Effector CD8-positive, alpha-beta T cell (primary cell): ENCODE data around the gene ZNF529.
"Not testable (repeated sequence)": the region's sequence is repeated elsewhere in the genome, so short reads cannot be mapped to it uniquely, and the experiment has no call there.

Source experiments
- DNase-seq: peaks from one replicate; lab custom pipeline; 2025; lab: John Stamatoyannopoulos, UW
- total RNA-seq, 4 experiments: gene quantifications; one replicate each; lab custom pipeline; 2026; lab: John Stamatoyannopoulos, UW

Gene ZNF529
- 35.8 to 52.6 (median 42.1) reads per million in 4 experiments for total RNA-seq

GRCh38 chr19:36573020-36573894 lies at the start of gene ZNF529:
ZNF529 (minus strand) TSS chr19:36573292; CDS start chr19:36572346, 946 bp downstream.
- peak; percentile 82 for DNase-seq

GRCh38 chr19:36605877-36606478 lies 32.9 kb upstream of the ZNF529 start:
- DNase-seq = no peak

GRCh38 chr19:36605101-36605876 lies 32.2 kb upstream of the ZNF529 start, which contains the start of gene ZNF382:
ZNF382 (plus strand) TSS chr19:36605313; CDS start chr19:36609915, 4,602 bp downstream.
- peak; percentile 78 for DNase-seq

GRCh38 chr19:36604656-36605100 lies 31.6 kb upstream of the ZNF529 start:
- DNase-seq = peak; percentile 79

GRCh38 chr19:36602681-36603080 lies 29.6 kb upstream of the ZNF529 start:
- not testable (repeated sequence) for DNase-seq

GRCh38 chr19:36579255-36579654 lies 6.2 kb upstream of the ZNF529 start:
- DNase-seq = no peak

- DNase-seq = no peak
Observed at GRCh38 chr19:36577271-36577996, 4.3 kb upstream of the ZNF529 start.

GRCh38 chr19:36574741-36575140 lies 1.6 kb upstream of the ZNF529 start:
- DNase-seq = no peak

GRCh38 chr19:36573895-36574720 lies 1.0 kb upstream of the ZNF529 start:
- DNase-seq = no peak

- no peak for DNase-seq
Observed at GRCh38 chr19:36572593-36573019, 486 bp downstream of the ZNF529 start.

- DNase-seq = no peak
Observed at GRCh38 chr19:36564391-36564790, 8.7 kb downstream of the ZNF529 start.

GRCh38 chr19:36547001-36547732 lies 25.9 kb downstream of the ZNF529 start:
- no peak for DNase-seq

GRCh38 chr19:36528921-36529518 lies 44.1 kb downstream of the ZNF529 start:
- DNase-seq = no peak

GRCh38 chr19:36528194-36528920 lies 44.7 kb downstream of the ZNF529 start, which contains the start of gene ZNF260:
ZNF260 (minus strand) TSS chr19:36528271; CDS start chr19:36515238, 13,033 bp downstream.
- peak; percentile 83 for DNase-seq

GRCh38 chr19:36527873-36528193 lies 45.3 kb downstream of the ZNF529 start:
- no peak for DNase-seq

GRCh38 chr19:36527341-36527740 lies 45.8 kb downstream of the ZNF529 start:
- no peak for DNase-seq

- no peak for DNase-seq
Observed at GRCh38 chr19:36526581-36526980, 46.5 kb downstream of the ZNF529 start.

- DNase-seq = no peak
Observed at GRCh38 chr19:36524617-36525016, 48.5 kb downstream of the ZNF529 start.
